ENCODE data around the gene NGDN. TPM values are rescaled to one million over a fixed set of nuclear protein-coding genes. Genes with fewer than 3 reads are reported as not detected.

NGDN gene
- total RNA-seq, 1 donor from 2014 or later: 17.2 TPM

DNA sequence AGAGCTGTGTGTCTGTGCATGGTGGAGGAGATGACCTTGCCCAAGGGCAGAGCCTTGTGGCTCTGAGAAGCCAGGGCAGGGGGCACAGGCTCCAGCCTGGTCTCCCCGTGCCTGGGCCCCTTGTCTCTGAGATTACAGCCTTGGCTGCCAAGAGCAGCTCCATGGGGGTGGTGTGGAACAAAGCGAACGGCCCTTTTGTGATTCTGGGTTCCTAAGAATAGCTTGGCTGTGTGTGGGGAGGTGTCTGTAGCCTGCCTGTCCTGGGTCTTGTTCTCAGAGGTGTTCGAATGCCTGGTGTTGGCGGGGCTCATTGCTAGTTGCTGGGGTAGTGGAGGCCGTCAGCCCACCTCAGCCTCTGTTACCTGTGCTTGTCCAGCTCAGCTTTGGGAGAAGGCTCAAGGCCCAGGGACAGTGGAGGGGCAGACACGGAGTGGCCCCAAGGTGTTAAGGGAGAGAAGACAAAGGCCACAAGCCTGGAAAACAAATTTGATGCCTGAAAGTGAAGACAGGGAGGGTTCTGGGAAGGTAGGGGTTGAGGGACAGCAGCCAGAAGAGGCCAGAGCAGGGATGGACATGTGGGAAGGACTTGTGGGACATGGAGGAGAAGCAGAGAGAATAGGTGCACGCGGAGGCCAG is 26.7 kb upstream of the NGDN start:
- Histone ChIP-seq H3K27me3 (ENCODE audit: low read depth) (no peaks in the 10 kb centered on the region), H3K4me1 (peaks cover 54% of the 10 kb centered on the region), H3K4me3 (peak overlapping the region; percentile 58), H3K36me3 (no peaks in the 10 kb centered on the region), H3K9me3 (replicated peaks) (no peaks in the 10 kb centered on the region), H3K27ac (replicated peaks) (no peak overlapping the region)
- peak; percentile 74 for DNase-seq
- intact Hi-C loops (cut with micrococcal nuclease): no loop called here
- TF ChIP-seq CTCF (IDR thresholded peaks at IDR 0.05; ENCODE audit: borderline replicate concordance): no peak

- peaks cover 53% of the 10 kb centered on the region for H3K4me1 ChIP-seq
- intact Hi-C loops (cut with micrococcal nuclease): no loop called here
- H3K27ac ChIP-seq (replicated peaks): no peak overlapping the region
Measured at GRCh38 chr14:23443411-23443812, 26.1 kb upstream of the NGDN start.

GRCh38 chr14:23443881-23444280 is 25.6 kb upstream of the NGDN start:
- no peak for TF ChIP-seq CTCF (IDR thresholded peaks at IDR 0.05; ENCODE audit: borderline replicate concordance)
- intact Hi-C loops (cut with micrococcal nuclease): no loop called here
- peaks cover 53% of the 10 kb centered on the region for H3K4me1 ChIP-seq
- peak overlapping the region; percentile 58 for H3K4me3 ChIP-seq
- DNase-seq: no peak
- no peaks in the 10 kb centered on the region for H3K9me3 ChIP-seq (replicated peaks)
- H3K36me3 ChIP-seq: no peaks in the 10 kb centered on the region
- H3K27me3 ChIP-seq (ENCODE audit: low read depth): no peaks in the 10 kb centered on the region
- H3K27ac ChIP-seq (replicated peaks): no peak overlapping the region

More at GRCh38 chr14:23443411-23443812, 26.1 kb upstream of the NGDN start:
- no peaks in the 10 kb centered on the region for H3K27me3 ChIP-seq (ENCODE audit: low read depth)
- no peaks in the 10 kb centered on the region for H3K36me3 ChIP-seq
- no peaks in the 10 kb centered on the region for H3K9me3 ChIP-seq (replicated peaks)
- TF ChIP-seq CTCF (IDR thresholded peaks at IDR 0.05; ENCODE audit: borderline replicate concordance): no peak
- DNase-seq: peak; percentile 51
- H3K4me3 ChIP-seq: peak overlapping the region; percentile 58

GRCh38 chr14:23444314-23444713 is 25.2 kb upstream of the NGDN start:
- H3K4me1 ChIP-seq: peaks cover 52% of the 10 kb centered on the region
- TF ChIP-seq CTCF (IDR thresholded peaks at IDR 0.05; ENCODE audit: borderline replicate concordance): no peak
- H3K36me3 ChIP-seq: no peaks in the 10 kb centered on the region
- peak overlapping the region; percentile 58 for H3K4me3 ChIP-seq
- no peak overlapping the region for H3K27ac ChIP-seq (replicated peaks)
- intact Hi-C loops (cut with micrococcal nuclease): no loop called here
- H3K9me3 ChIP-seq (replicated peaks): no peaks in the 10 kb centered on the region
- DNase-seq: no peak
- peaks cover 2% of the 10 kb centered on the region for H3K27me3 ChIP-seq (ENCODE audit: low read depth)

DNA sequence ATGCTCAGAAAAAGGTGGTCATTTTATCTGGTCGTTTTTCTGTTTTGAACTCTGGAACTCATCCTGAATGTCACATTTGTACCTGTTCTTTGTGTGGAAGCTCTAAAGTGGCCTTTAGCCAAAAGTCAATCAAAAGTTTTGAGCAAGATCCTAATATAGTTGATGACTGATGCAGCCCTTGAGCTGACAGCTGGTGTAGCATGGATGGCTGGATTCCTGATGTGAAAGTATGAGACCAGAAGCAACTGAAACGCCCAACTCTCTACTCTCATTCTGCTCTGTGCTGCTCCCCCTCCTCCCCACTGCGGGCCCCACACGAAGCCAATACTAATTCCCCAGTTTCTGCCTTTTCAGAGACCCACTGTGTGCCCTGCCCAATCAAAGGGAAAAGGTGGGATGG is 23.7 kb upstream of the NGDN start:
- peak overlapping the region; percentile 32 for H3K4me3 ChIP-seq
- intact Hi-C loops (cut with micrococcal nuclease): no loop called here
- H3K4me1 ChIP-seq: peaks cover 49% of the 10 kb centered on the region
- DNase-seq: no peak
- peaks cover 4% of the 10 kb centered on the region for H3K27me3 ChIP-seq (ENCODE audit: low read depth)
- H3K36me3 ChIP-seq: no peaks in the 10 kb centered on the region
- no peak for TF ChIP-seq CTCF (IDR thresholded peaks at IDR 0.05; ENCODE audit: borderline replicate concordance)
- H3K27ac ChIP-seq (replicated peaks): no peak overlapping the region
- H3K9me3 ChIP-seq (replicated peaks): no peaks in the 10 kb centered on the region
